Smooth muscle cell (in vitro differentiated cells): ENCODE data around the gene SMIM22. TPM values are rescaled to one million over a fixed set of nuclear protein-coding genes. Genes with fewer than 3 reads are reported as not detected.

ENCODE experiments used
- DNase-seq: peaks from one replicate; lab custom pipeline; 2025; ENCODE audit not compliant: unreplicated experiment; lab: John Stamatoyannopoulos, UW
- H2AFZ ChIP-seq: fragments of 200-600 bp; sonication (generic); 2 replicates; pipeline ENCODE4 v1.6.0; 2016; ENCODE audit warnings: antibody characterized with exemption, low read depth, mild to moderate bottlenecking
- H3F3A ChIP-seq: fragments of 200-600 bp; sonication (generic); 2 replicates; pipeline ENCODE4 v1.6.0; 2017; ENCODE audit warnings: antibody characterized with exemption, low read depth
- H3K27ac ChIP-seq: fragments of 200-600 bp; sonication (generic); 2 replicates; pipeline ENCODE4 v1.5.1; 2016; ENCODE audit warnings: low read depth, mild to moderate bottlenecking
- H3K27me3 ChIP-seq: fragments of 200-600 bp; sonication (generic); 2 replicates; pipeline ENCODE4 v1.6.1; 2016; ENCODE audit warnings: low read depth, mild to moderate bottlenecking
- H3K36me3 ChIP-seq: fragments of 200-600 bp; sonication (generic); 2 replicates; pipeline ENCODE4 v1.5.1; 2016; ENCODE audit warnings: low read depth
- H3K4me1 ChIP-seq: fragments of 200-600 bp; sonication (generic); 2 replicates; pipeline ENCODE4 v1.5.1; 2016; ENCODE audit warnings: low read depth
- H3K4me2 ChIP-seq: fragments of 200-600 bp; sonication (generic); 2 replicates; pipeline ENCODE4 v1.6.0; 2016; ENCODE audit warnings: mild to moderate bottlenecking
- H3K4me3 ChIP-seq: fragments of 200-600 bp; sonication (generic); 2 replicates; pipeline ENCODE4 v1.5.1; 2016; ENCODE audit warnings: mild to moderate bottlenecking
- H3K79me2 ChIP-seq: fragments of 200-600 bp; sonication (generic); 2 replicates; pipeline ENCODE4 v1.6.0; 2016; ENCODE audit warnings: low read depth, mild to moderate bottlenecking
- H3K9ac ChIP-seq: fragments of 200-600 bp; sonication (generic); 2 replicates; pipeline ENCODE4 v1.6.0; 2016; ENCODE audit warnings: low read depth
- H3K9me3 ChIP-seq: fragments of 200-600 bp; sonication (generic); replicated peaks from 2 replicates; pipeline ENCODE4 v1.5.1; 2016; ENCODE audit warnings: low read depth
- H4K20me1 ChIP-seq: fragments of 200-600 bp; sonication (generic); 2 replicates; pipeline ENCODE4 v1.6.0; 2016; ENCODE audit warnings: low read depth
- WGBS: methylation state at CpG from one replicate; pipeline ENCODE4 v1.1.7; 2016; ENCODE audit warnings: low lambda C conversion rate; 5-methylcytosine and 5-hydroxymethylcytosine counted together
- polyA plus RNA-seq: library from polyadenylated mRNA; unstranded; fragments of >200 nt; fragmentation: Nextera tagmentation; extraction: Ambion mirVana; gene quantifications from 2 replicates; pipeline ENCODE4 v1.2.1, GENCODE V29; 2016
- total RNA-seq: library from RNA; depleted of rRNA; stranded (reverse); fragments of >200 nt; gene quantifications from 2 replicates; pipeline ENCODE4 v1.2.3, GENCODE V29; 2014
- TF ChIP-seq, protein P1 (sequence below): fragments of 200-600 bp; sonication (generic); IDR thresholded peaks from 2 replicates; pipeline ENCODE4 v1.5.1; 2017; ENCODE audit warnings: borderline replicate concordance, mild to moderate bottlenecking, antibody characterized with exemption; ENCODE audit not compliant: insufficient read depth, poor library complexity, severe bottlenecking

SMIM22 gene
- total and polyA plus RNA-seq, 2 experiments from 2014 or later = 0.29 TPM; not detected in 1

DNA sequence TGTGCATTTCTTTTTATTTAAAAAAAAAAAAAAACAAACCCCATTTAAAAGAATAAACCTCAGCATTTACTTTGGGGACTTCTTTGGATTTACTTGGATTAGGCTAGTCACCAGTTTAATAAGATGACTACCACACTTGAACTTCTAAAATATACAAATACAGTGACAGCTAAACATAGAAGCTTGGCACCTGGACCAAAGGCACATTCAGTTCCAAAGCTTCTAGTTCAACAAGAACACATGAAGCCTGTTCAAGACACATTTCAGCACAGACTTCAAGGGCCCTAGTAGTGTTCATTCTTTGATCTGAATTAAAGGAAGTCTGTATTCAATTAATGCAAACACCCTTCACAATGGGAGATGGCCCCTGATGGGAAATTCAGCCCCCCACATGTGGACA is 18.9 kb downstream of the SMIM22 start:
- no peak overlapping the region for H3K4me3 ChIP-seq
- DNase-seq = no peak
- no peak overlapping the region for H3K9ac ChIP-seq
- H3F3A ChIP-seq = no peaks in the 10 kb centered on the region
- H3K9me3 ChIP-seq = no peaks in the 10 kb centered on the region
- no peak overlapping the region for H3K4me2 ChIP-seq
- no peaks in the 10 kb centered on the region for H3K27me3 ChIP-seq
- H3K27ac ChIP-seq = no peak overlapping the region
- H2AFZ ChIP-seq = no peak overlapping the region
- TF ChIP-seq, protein P1, sequence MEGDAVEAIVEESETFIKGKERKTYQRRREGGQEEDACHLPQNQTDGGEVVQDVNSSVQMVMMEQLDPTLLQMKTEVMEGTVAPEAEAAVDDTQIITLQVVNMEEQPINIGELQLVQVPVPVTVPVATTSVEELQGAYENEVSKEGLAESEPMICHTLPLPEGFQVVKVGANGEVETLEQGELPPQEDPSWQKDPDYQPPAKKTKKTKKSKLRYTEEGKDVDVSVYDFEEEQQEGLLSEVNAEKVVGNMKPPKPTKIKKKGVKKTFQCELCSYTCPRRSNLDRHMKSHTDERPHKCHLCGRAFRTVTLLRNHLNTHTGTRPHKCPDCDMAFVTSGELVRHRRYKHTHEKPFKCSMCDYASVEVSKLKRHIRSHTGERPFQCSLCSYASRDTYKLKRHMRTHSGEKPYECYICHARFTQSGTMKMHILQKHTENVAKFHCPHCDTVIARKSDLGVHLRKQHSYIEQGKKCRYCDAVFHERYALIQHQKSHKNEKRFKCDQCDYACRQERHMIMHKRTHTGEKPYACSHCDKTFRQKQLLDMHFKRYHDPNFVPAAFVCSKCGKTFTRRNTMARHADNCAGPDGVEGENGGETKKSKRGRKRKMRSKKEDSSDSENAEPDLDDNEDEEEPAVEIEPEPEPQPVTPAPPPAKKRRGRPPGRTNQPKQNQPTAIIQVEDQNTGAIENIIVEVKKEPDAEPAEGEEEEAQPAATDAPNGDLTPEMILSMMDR = no peak
- H3K79me2 ChIP-seq = no peaks in the 10 kb centered on the region
- H3K4me1 ChIP-seq = no peaks in the 10 kb centered on the region
- peaks cover 18% of the 10 kb centered on the region for H3K36me3 ChIP-seq
- no peaks in the 10 kb centered on the region for H4K20me1 ChIP-seq

DNA sequence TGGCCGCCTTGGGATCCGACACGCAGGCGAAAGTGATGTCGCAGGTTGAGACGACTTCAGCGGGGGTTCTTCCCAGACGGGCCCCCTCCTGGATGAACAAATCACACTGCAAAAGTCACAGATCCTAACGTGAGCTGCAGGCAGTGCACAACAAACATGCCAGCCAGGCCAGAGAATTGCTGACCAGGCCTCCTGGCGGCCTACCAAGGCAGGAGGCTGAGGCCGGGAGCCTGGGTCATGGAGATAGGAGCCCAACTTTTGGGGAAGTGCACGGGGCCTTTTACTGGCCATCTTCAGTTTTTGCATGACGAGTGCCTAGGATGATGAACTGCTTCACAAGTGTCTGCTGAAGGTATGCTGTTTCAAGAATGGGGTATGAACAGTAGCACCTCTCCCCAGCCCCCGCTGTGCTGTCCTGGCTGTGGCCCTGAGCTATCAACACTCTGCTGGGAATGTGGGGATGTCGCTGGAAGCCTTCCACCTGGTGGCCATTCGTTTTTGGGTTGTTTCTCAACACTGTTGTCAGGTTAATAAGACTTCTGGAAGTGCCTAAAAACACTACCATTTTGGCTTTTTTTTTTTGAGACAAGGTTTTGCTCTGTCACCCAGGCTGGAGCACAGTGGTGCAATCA is 19.5 kb downstream of the SMIM22 start:
- H3K36me3 ChIP-seq = peaks cover 20% of the 10 kb centered on the region
- TF ChIP-seq, protein P1 = no peak
- no peak for DNase-seq

DNA sequence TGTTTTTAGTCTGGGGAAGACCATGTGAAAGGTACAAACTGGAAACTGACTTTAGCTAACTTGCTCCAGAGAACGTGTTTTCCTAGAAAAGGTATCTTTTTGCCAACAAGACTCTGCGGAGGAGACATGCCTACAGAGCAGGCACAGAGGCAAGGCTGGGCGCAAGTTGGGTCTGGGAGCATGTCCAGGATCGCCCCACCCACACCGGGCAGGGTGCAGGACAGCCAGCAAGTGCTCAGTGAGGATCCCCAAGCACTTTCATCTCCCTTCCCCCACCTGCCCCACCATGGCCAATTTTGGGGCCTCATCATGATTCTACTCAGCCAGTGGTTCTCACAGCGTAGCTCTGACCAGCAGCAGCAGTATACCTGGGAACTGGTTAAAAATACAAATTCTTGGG is 25.5 kb downstream of the SMIM22 start:
- Histone ChIP-seq H3K9me3 (no peaks in the 10 kb centered on the region), H3K27me3 (no peaks in the 10 kb centered on the region), H3K79me2 (no peaks in the 10 kb centered on the region), H3K27ac (no peak overlapping the region), H2AFZ (no peak overlapping the region), H3K36me3 (peaks cover 26% of the 10 kb centered on the region), H3K4me2 (no peak overlapping the region), H3F3A (no peaks in the 10 kb centered on the region), H3K9ac (no peak overlapping the region), H4K20me1 (no peaks in the 10 kb centered on the region), H3K4me3 (no peak overlapping the region), H3K4me1 (no peaks in the 10 kb centered on the region)
- TF ChIP-seq, protein P1 = no peak
- DNase-seq = no peak
- WGBS = 97% methylated on average over 6 of the region's 6 CpGs

More for the DNA sequence above, 19.5 kb downstream of the SMIM22 start:
- Histone ChIP-seq H3K4me2 (no peak overlapping the region), H2AFZ (no peak overlapping the region), H3F3A (no peaks in the 10 kb centered on the region), H3K9ac (no peak overlapping the region), H3K9me3 (no peaks in the 10 kb centered on the region), H3K79me2 (no peaks in the 10 kb centered on the region), H3K27me3 (no peaks in the 10 kb centered on the region), H3K27ac (no peak overlapping the region), H3K4me3 (no peak overlapping the region), H4K20me1 (no peaks in the 10 kb centered on the region), H3K4me1 (no peaks in the 10 kb centered on the region)
- WGBS = 99% methylated on average over 16 of the region's 16 CpGs

DNA sequence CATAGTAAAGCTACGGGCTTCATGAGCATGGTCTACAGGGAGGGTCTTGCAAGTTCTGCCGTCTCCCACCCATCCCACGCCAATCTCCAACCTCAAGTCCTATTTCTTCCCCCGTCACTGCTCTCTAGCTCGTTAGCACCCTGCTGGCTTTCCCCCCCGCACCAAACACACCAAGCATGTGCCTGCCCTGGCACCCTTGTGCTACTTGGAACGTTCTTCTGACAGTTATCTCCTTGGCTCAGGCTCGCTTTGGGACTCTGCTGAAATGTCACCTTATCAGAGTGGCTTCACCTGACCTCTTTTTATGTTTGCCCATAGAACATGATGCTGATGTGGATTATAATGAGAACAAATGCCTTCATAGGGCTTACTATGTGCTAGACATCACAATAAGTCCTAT is 30.0 kb downstream of the SMIM22 start:
- H3K36me3 ChIP-seq = peaks cover 17% of the 10 kb centered on the region
- no peaks in the 10 kb centered on the region for H4K20me1 ChIP-seq

More for the DNA sequence above, 30.0 kb downstream of the SMIM22 start:
- H3K9ac ChIP-seq = no peak overlapping the region
- no peaks in the 10 kb centered on the region for H3K27me3 ChIP-seq
- 97% methylated on average over 8 of the region's 8 CpGs for WGBS
- H3K4me3 ChIP-seq = no peak overlapping the region
- no peak overlapping the region for H2AFZ ChIP-seq
- no peaks in the 10 kb centered on the region for H3K79me2 ChIP-seq
- TF ChIP-seq, protein P1 = no peak
- no peak overlapping the region for H3K4me2 ChIP-seq
- H3F3A ChIP-seq = no peaks in the 10 kb centered on the region
- no peak overlapping the region for H3K27ac ChIP-seq
- H3K4me1 ChIP-seq = no peaks in the 10 kb centered on the region
- no peaks in the 10 kb centered on the region for H3K9me3 ChIP-seq
- DNase-seq = no peak
